Activated gamma-delta T cell treated with Interleukin-2 at 50 U/mL for 16 hours (primary cell): ENCODE measurements around the gene ADCK1.
"Not testable (repeated sequence)": the region's sequence is repeated elsewhere in the genome, so short reads cannot be mapped to it uniquely, and the experiment has no call there.

Experiments used
- DNase-seq: peaks from one replicate; pipeline ENCODE4 v3.0.0-alpha.2; 2020

ADCK1 gene, protein sequence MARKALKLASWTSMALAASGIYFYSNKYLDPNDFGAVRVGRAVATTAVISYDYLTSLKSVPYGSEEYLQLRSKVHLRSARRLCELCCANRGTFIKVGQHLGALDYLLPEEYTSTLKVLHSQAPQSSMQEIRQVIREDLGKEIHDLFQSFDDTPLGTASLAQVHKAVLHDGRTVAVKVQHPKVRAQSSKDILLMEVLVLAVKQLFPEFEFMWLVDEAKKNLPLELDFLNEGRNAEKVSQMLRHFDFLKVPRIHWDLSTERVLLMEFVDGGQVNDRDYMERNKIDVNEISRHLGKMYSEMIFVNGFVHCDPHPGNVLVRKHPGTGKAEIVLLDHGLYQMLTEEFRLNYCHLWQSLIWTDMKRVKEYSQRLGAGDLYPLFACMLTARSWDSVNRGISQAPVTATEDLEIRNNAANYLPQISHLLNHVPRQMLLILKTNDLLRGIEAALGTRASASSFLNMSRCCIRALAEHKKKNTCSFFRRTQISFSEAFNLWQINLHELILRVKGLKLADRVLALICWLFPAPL

DNA sequence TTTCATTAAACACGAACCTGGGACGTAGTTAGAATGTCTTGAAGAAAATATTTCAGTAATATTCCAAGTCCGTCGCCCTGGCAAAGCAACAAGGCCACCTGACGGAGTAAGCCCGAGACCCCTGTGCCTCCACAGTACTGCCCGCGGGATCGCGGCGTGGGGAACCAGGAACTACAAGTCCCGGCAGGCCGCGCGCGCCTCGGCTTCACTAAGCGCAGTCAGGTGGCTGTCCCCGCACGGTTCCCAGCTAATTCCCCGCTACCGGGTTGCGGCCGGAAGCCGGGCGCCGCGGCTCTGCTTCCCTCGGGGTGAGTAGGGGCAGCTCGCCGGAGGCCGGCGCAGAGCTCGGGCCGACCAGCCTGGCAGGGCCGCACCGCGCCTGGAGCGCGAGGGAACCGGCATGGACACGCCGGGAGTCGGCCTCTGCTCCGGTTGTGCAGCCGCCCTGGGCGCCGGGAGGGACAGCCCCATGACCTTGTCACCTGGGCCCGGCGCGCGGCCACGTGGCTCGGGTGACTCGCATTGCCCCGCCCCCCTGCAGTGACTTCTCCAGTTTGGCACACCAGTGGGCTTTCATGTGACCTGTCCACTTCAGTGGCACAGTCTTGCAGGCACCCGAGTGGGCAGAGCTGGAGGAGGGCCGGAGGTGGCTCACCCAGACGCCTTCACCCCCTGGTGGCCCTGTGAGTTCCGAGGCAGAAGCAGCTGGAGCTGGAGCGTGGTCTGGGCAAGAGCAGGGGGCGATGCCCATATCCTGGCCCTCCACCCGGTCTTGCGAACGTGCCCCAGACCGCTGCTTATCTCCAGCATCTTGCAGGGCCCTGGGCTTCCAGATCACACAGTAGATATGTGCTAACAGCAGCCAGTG, at the start of gene ADCK1:
Gene ADCK1 (plus strand): TSS at position 247 of the 868 bp plus-strand sequence. CDS start 18,870 bp downstream, outside the sequence.
- DNase-seq: peak; percentile 76

GRCh38 chr14:77752266-77752665, 47.6 kb upstream of the ADCK1 start:
- no peak for DNase-seq

DNA sequence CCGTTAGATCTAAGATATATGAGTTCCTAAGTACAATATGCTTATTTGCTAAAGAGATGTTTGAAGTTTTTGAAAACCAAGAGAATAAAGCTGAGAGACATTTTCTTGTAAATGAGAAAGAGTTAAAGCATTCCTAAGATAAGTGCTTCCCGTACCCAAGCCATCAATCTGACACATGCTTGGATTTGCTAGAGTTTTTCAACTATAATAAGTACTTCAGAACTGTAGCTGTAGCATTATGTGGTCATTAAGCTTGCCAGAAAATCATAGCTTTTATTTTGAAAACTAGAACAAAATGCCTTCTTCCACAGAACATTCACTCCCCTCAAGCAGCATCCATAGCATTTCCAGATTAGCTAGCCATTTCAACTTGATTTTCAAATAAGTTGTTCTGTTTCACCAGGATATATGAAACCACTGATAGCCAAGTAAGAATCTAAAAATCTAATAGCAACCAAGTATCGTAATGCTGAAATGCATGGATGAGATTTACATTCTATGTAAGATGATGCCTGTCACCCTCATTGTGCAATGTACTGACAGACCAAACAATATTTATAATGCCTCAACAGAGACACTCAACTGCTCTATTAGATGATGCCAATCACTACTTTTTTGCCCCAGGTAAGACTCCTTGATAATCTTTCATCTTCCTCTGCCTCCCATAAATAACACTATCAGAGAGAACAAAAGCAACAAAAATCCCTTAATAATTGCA, 47.0 kb upstream of the ADCK1 start:
- DNase-seq: no peak

DNA sequence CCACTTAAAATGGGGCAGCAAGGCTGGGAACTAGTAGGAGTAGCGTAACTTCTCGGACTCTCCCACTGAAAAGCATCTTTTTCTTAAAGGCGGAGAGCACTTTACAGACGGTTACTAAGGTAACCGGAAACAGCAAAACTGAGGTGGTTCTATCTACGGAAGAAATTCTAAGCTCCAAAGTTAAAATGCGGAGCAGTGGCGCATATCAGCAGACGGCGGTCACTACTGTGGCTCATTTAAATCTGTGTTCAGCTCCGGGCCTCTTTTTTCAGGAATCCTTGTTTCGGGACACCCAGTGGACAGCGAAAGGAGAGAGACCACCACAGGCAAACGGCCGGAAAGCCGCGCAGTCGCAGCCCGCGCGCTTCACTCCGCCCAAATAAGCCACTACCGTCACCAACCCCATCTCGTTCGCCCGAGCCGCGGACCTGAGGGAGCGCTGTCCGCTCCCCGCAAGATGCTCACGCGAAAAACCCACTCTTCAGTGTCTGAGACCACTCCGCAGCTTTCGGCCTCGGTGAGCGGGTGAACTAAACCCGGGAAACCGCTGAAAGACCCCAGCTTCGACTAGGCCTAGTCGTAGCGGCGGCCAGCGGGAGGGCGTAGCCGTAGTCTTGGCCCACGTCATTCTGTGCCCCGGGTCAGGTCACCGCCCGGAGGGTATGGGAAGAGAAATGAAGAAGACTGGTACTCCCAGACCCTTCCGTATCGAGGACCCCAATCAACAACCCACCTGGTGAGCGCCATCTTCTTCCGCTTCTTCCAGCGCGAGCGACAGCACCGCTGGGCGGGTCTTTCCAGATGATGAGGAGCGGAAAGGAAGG, 39.3 kb upstream of the ADCK1 start, which contains the start of gene SNW1:
Gene SNW1 (minus strand): TSS at position 776 of the 824 bp plus-strand sequence. CDS start 29 bp downstream, at position 747.
- peak; percentile 88 for DNase-seq

GRCh38 chr14:77761205-77761931, 38.5 kb upstream of the ADCK1 start:
- DNase-seq: no peak

DNA sequence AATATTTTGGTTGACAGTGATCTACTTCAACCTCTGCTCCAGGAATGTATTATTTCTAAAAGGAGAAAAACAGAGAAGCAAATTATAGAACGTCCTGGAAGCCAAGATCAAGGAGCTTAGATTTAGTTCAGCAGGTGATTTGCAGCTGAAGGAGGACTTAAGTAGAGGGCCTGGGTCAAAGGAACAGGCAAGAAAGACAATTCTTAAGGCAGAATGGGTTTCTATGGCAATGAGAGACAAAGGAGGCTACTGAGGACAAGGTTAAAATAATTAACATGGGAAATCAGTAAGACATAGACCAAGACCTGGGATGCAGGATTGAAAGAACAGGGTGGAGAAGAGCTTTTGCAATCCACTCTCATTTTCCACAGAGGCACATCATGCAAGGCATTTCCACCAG, 36.6 kb upstream of the ADCK1 start:
- no peak for DNase-seq

DNA sequence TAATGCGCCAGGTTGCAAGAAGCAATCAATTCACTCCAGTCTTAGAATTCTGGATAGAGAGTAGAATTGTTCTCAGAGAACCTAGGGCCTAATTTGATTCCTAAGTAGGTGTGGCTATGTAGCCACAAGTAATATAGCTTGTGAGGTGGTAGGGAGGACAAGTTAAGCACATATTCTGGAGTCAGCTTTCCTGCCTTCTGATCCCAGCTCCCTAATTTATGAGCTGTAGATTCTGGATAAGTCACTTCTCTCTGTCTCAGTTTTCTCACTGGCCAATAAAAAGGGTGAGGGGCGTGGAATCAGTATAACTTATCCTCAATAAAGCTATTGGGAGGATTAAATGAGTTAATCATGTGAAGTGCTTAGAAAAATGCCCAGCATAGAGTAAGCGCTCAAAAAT, 35.9 kb upstream of the ADCK1 start:
- DNase-seq: no peak

- not testable (repeated sequence) for DNase-seq
Measured at GRCh38 chr14:77768442-77769069, 31.4 kb upstream of the ADCK1 start.

- DNase-seq: not testable (repeated sequence)
Measured at GRCh38 chr14:77773966-77774365, 25.9 kb upstream of the ADCK1 start.

- DNase-seq: no peak
Measured at GRCh38 chr14:77782202-77782601, 17.7 kb upstream of the ADCK1 start.

DNA sequence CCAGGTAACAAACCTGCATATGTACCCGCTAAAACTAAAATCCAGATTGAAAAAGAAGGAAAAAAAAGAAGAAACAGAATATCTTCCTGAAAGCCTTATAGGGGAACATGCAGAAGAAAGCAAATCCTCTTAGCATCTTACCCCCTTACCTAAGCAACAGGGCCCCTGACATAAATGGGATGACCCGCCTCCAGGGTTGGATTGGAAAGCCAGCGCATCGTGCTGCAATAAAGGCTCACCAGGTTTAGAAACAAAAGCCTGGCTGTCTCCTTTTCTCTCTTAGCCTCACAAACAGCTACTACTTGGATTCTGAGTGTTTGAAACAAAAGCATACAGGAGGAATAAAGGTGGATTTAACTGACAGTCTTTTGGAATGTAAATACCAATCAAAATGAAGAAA, 13.8 kb upstream of the ADCK1 start:
- no peak for DNase-seq

GRCh38 chr14:77790566-77791224, 9.2 kb upstream of the ADCK1 start:
- no peak for DNase-seq

GRCh38 chr14:77791225-77791600, 8.7 kb upstream of the ADCK1 start:
- no peak for DNase-seq

GRCh38 chr14:77793255-77793654, 6.7 kb upstream of the ADCK1 start:
- not testable (repeated sequence) for DNase-seq

- DNase-seq: no peak
Measured at GRCh38 chr14:77794357-77794756, 5.6 kb upstream of the ADCK1 start.

GRCh38 chr14:77799456-77799855, 453 bp upstream of the ADCK1 start:
- DNase-seq: not testable (repeated sequence)

GRCh38 chr14:77800814-77801213, 905 bp downstream of the ADCK1 start:
- DNase-seq: no peak

DNA sequence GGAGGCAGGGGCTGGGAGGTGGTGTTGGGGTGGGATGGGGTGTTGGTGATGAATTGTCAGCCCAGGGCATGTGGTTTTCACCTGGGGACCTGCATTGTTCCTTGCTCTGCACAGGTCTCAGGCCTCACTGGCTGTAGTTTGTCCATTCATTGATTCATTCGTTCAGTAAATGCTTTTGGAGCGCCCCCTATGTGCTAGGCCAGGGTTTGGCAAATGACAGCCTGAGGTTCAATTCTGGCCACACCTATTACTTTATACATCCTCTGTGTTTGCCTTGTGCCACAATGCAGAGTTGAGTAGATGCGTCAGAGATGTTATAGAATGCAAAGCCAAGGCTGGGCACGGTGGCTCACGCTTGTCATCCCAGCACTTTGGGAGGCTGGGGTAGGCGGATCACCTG, 4.7 kb downstream of the ADCK1 start:
- DNase-seq: no peak

- no peak for DNase-seq
Measured at GRCh38 chr14:77805706-77806105, 5.8 kb downstream of the ADCK1 start.

- no peak for DNase-seq
Measured at GRCh38 chr14:77808250-77808649, 8.3 kb downstream of the ADCK1 start.
